ENCODE measurements around the gene TSPAN14. TPM values are rescaled to one million over a fixed set of nuclear protein-coding genes. Genes with fewer than 3 reads are reported as not detected.

TSPAN14 gene
- total and polyA plus RNA-seq, 10 of the 15 experiments (the other 5 are each of a cell fraction or from before 2014, with no cell fraction given): 2.5 to 31.7 (median 17.9) TPM

GRCh38 chr10:80408242-80409101, 45.6 kb upstream of the TSPAN14 start, which contains the start of gene PRXL2A (continued):
- no peak for TF ChIP-seq NKRF (conservative IDR thresholded peaks at IDR 0.05)
- TF ChIP-seq ZBED1 (IDR thresholded peaks at IDR 0.05; ENCODE audit: borderline replicate concordance): no peak
- no peak for TF ChIP-seq CBFB (IDR thresholded peaks at IDR 0.05; ENCODE audit: low read depth)
- peak; percentile 88 for TF ChIP-seq USF1 (IDR thresholded peaks at IDR 0.05; ENCODE audit: borderline replicate concordance, extremely low read length, insufficient read depth, low read depth, low read length)
- TF ChIP-seq KDM1A (IDR thresholded peaks at IDR 0.05; ENCODE audit: borderline replicate concordance): no peak
- TF ChIP-seq USF2 (IDR thresholded peaks at IDR 0.05; ENCODE audit: borderline replicate concordance, low read depth, low read length): peak; percentile 34; the same call in 1 of the 2 replicates
- TF ChIP-seq CEBPZ (IDR thresholded peaks at IDR 0.05; ENCODE audit: low read depth, low read length): no peak
- TF ChIP-seq LARP7 (IDR thresholded peaks at IDR 0.05): 0 out of 2 replicates have a peak, but pooled peaks have one; percentile 24
- no peak for TF ChIP-seq ZNF207 (IDR thresholded peaks at IDR 0.05; ENCODE audit: borderline replicate concordance)
- no peak for TF ChIP-seq CHD4 (IDR thresholded peaks at IDR 0.05)
- TF ChIP-seq E4F1 (IDR thresholded peaks at IDR 0.05; ENCODE audit: borderline replicate concordance, partially characterized antibody): no peak
- peak; percentile 22; the same call in 1 of the 2 replicates for TF ChIP-seq MAX (IDR thresholded peaks at IDR 0.05; ENCODE audit: low read depth, low read length)
- TF ChIP-seq IRF5 (IDR thresholded peaks at IDR 0.05; ENCODE audit: borderline replicate concordance): no peak
- no peak for TF ChIP-seq MTA2 (IDR thresholded peaks at IDR 0.05; ENCODE audit: low read depth)
- no peak for TF ChIP-seq WRNIP1 (IDR thresholded peaks at IDR 0.05; ENCODE audit: borderline replicate concordance, low read depth, low read length)
- no peak for TF ChIP-seq SP1 (IDR thresholded peaks at IDR 0.05; ENCODE audit: low read depth, low read length)
- no peak for TF ChIP-seq BACH1 (IDR thresholded peaks at IDR 0.05; ENCODE audit: borderline replicate concordance)
- TF ChIP-seq FOXK2 (IDR thresholded peaks at IDR 0.05): no peak
